Adipose tissue (tissue), 3 donors: ENCODE data around the gene HAND1. TPM values are rescaled to one million over a fixed set of nuclear protein-coding genes. Genes with fewer than 3 reads are reported as not detected.

Experiments used
- H3K27ac ChIP-seq: one replicate; pipeline ENCODE4 v1.5.1; 2013; ENCODE audit warnings: low read depth, low read length
- WGBS, 3 donors: extraction: QIAGEN DNeasy Blood & Tissue Kit; methylation state at CpG; one replicate each; pipeline ENCODE4 v1.1.7; 2013; 5-methylcytosine and 5-hydroxymethylcytosine counted together
- polyA plus RNA-seq, 3 donors: library from polyadenylated mRNA; stranded (reverse); fragments of 200-250 nt; gene quantifications; one replicate each; pipeline ENCODE4 v1.2.3, GENCODE V29; 2013
- donor health status: healthy with polysubstance abuse.
- donor health status: Bipolar disorder and iron deficiency.
- donor health status: healthy.

Gene HAND1
- polyA plus RNA-seq, 3 donors = not detected

- H3K27ac ChIP-seq = no peak overlapping the region
- WGBS, 3 donors = 65 to 71% (median 66%) methylated on average over 5 of the region's 5 CpGs
Measured at GRCh38 chr5:154509784-154510555, 31.9 kb upstream of the HAND1 start.

DNA sequence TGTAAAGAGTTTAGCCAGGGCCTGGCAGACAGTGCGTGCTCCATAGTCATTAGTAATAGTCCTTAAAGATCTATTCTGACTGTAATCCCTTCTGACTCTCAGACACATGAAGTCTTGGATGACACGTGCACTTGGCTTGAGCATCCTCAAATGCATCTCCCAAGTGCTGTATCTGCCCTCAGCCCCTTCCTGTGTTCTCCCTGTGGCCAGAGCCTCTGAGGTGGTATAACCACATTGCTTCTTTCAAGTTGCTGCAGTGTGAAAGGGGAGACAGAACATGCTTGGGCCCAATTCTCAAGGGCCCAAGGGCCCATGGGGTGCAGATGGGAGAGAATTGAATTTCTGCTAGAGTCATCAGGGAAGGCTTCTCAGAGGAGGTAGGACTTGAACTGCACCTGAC is 30.1 kb upstream of the HAND1 start:
- WGBS, 3 donors = 78 to 91% (median 82%) methylated on average over 2 of the region's 2 CpGs
- H3K27ac ChIP-seq = no peak overlapping the region

DNA sequence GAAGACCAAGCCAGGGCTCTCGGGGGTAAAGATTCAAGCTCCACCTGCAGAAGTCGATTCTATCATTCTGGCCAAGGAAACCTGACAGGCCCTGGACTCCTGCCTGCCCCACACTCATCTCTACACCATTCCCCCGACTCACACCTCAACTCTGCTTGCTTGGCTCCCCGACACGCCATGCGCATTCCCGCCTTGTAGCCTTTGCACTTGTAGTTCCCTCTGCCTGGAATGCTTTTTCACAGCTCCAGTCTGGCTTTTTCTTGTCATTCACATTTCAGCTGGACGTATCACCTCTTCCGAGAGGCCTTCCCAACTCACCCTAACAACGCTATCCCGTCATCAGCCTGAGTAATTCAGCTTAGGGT is 28.7 kb upstream of the HAND1 start:
- WGBS, 3 donors = 80 to 84% (median 81%) methylated on average over 11 of the region's 11 CpGs
- H3K27ac ChIP-seq = no peak overlapping the region

- WGBS, 3 donors = 80 to 88% (median 81%) methylated on average over 8 of the region's 8 CpGs
Measured at GRCh38 chr5:154506049-154506715, 28.2 kb upstream of the HAND1 start.

GRCh38 chr5:154505567-154505966 is 27.5 kb upstream of the HAND1 start:
- H3K27ac ChIP-seq = no peak overlapping the region
- 60 to 72% (median 66%) methylated on average over 10 of the region's 10 CpGs for WGBS, 3 donors

More at GRCh38 chr5:154506049-154506715, 28.2 kb upstream of the HAND1 start:
- no peak overlapping the region for H3K27ac ChIP-seq

- no peak overlapping the region for H3K27ac ChIP-seq
- 90 to 97% (median 94%) methylated on average over 2 of the region's 2 CpGs for WGBS, 3 donors
Measured at GRCh38 chr5:154503698-154504039, 25.6 kb upstream of the HAND1 start.

GRCh38 chr5:154502180-154502579 is 24.2 kb upstream of the HAND1 start:
- no peak overlapping the region for H3K27ac ChIP-seq
- 48 to 95% (median 93%) methylated on average over 1 of the region's 1 CpG for WGBS, 3 donors

GRCh38 chr5:154501566-154501965 is 23.5 kb upstream of the HAND1 start:
- H3K27ac ChIP-seq = no peak overlapping the region
- 53 to 65% (median 59%) methylated on average over 2 of the region's 2 CpGs for WGBS, 3 donors

DNA sequence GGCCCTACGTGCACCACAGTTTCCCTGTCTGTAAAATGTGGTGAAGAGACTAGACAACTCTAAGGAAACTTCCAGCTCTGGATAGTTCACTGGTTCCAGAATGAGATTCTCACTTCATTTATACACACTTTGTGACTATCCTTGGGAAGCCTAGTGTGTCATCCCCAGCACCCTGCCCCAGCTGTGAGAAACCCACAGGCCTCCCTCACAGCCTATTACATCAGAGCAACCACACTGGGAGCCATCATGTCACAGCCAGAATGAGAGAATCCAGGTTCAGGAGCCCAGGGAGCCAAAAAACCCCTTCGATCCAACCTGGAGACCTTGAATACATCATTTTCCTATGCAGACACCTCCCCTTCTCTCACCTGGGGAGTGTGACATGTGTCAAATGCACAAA is 21.0 kb upstream of the HAND1 start:
- 84 to 98% (median 87%) methylated on average over 2 of the region's 2 CpGs for WGBS, 3 donors
- H3K27ac ChIP-seq = no peak overlapping the region

- H3K27ac ChIP-seq = no peak overlapping the region
- WGBS, 3 donors = 55 to 83% (median 71%) methylated on average over 1 of the region's 1 CpG
Measured at GRCh38 chr5:154498591-154498990, 20.6 kb upstream of the HAND1 start.

GRCh38 chr5:154494036-154494435 is 16.0 kb upstream of the HAND1 start:
- WGBS, 3 donors = 70 to 77% (median 77%) methylated on average over 4 of the region's 4 CpGs
- no peak overlapping the region for H3K27ac ChIP-seq

GRCh38 chr5:154493274-154493673 is 15.2 kb upstream of the HAND1 start:
- WGBS, 3 donors = 38 to 51% (median 45%) methylated on average over 28 to 29 of the region's 29 CpGs
- H3K27ac ChIP-seq = no peak overlapping the region

DNA sequence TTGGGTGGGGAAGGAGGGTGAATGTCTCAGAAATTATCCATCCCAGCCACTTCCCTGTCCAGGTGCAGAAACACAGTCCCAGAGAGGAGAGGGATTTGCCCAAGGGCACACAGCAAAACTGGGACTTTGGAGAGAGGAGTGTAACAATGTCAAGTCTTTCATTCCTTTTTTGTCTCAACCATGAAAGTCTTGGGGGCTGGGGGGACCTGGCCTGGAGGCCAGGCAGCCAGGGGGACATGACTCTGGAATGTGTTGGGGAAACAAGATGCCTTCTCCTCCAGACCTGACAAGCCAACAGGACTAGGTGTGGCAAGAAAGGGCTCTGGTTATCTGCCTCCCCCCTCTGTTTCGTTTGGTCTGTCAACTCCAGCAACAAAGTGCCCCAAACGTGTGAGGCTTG is 13.9 kb upstream of the HAND1 start:
- H3K27ac ChIP-seq = no peak overlapping the region
- WGBS, 3 donors = 52 to 63% (median 59%) methylated on average over 2 of the region's 2 CpGs

GRCh38 chr5:154487541-154487940 is 9.5 kb upstream of the HAND1 start:
- WGBS, 3 donors = 33 to 46% (median 39%) methylated on average over 2 of the region's 2 CpGs
- H3K27ac ChIP-seq = no peak overlapping the region

GRCh38 chr5:154486427-154486866 is 8.4 kb upstream of the HAND1 start:
- H3K27ac ChIP-seq = no peak overlapping the region
- WGBS, 3 donors = 7 to 13% (median 11%) methylated on average over 4 of the region's 4 CpGs

GRCh38 chr5:154485850-154486426 is 7.9 kb upstream of the HAND1 start:
- H3K27ac ChIP-seq = no peak overlapping the region
- 13 to 26% (median 16%) methylated on average over 6 of the region's 6 CpGs for WGBS, 3 donors

GRCh38 chr5:154485096-154485491 is 7.1 kb upstream of the HAND1 start:
- 3 to 13% (median 12%) methylated on average over 2 of the region's 2 CpGs for WGBS, 3 donors
- H3K27ac ChIP-seq = no peak overlapping the region

DNA sequence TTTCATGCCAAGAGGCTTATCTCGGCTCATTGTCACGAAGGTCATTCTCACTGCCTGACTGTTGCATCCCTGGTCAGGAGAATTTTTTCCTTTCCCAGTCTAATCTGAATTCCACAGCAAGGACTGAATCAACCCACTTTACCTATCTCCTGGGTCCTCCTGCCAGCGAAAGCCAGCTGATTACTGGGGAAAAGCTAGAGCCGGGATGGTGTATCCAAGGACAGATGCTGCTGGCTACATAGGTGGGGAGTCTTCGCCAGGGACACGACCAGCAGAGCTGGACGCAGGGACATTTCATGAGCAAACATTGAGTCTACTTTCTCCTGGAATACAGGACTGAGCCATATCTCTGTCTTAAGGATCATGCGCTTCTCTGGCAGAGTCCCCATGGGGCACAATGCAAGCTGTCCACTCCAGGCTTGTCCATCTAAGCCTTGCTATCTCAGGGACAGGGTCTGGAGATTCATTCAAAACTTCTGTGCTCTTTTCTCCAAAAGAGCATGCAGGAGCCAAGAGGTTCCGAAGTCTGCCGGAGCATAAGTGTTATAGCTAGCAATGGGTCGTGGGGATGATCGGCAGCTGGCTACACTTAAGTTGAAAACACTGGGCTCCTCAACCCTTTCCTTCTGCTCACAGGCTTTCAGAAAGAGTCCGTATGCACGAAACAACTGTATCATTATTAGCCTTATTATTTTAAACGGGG is 6.5 kb upstream of the HAND1 start:
- H3K27ac ChIP-seq = no peak overlapping the region
- 9 to 12% (median 11%) methylated on average over 15 of the region's 15 CpGs for whole genome bisulfite sequencing, 3 donors
